Right lobe of liver (tissue), 4 donors: ENCODE data around the gene SPACA4.

Experiments
- POLR2A ChIP-seq: fragments of 450-650 bp; IDR thresholded peaks from one replicate; pipeline ENCODE4 v1.6.1; 2017; ENCODE audit warnings: antibody characterized with exemption, mild to moderate bottlenecking
- TF ChIP-seq, protein P1 (sequence below), 4 donors: fragments of 200-600 bp in 3 of 4; fragments of 450-650 bp in 1 of 4; IDR thresholded peaks; one replicate each; pipeline versions ENCODE4 v1.5.1 to v1.8.0; 2016 to 2022; ENCODE audit warnings: antibody characterized with exemption in 4 of 4, mild to moderate bottlenecking in 2 of 4
- donor health status: DM: no; HTN: no; CAD: no.
- donor health status: DM: no; HTN: no; CAD: no.
- donor health status: DM: no; HTN: yes; CAD: no.

DNA sequence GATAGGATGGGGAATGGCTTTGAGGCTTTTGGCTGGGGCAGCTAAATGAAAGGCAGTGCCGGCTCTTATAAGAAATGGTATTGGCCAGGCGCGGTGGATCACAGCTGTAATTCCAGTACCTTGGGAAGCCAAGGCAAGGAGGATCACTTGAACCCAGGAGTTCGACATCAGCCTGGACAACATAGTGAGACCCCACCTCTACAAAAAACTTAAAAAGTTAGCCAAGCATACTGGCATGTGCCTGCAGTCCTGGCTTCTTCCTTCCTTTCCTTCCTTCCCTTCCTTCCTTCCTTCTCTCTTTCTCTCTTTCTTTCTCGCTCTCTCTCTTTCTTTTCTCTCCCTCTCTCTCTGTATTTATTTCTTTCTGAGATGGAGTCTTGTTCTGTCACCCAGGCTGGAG is 36.3 kb downstream of the SPACA4 start:
- TF ChIP-seq, protein P1, sequence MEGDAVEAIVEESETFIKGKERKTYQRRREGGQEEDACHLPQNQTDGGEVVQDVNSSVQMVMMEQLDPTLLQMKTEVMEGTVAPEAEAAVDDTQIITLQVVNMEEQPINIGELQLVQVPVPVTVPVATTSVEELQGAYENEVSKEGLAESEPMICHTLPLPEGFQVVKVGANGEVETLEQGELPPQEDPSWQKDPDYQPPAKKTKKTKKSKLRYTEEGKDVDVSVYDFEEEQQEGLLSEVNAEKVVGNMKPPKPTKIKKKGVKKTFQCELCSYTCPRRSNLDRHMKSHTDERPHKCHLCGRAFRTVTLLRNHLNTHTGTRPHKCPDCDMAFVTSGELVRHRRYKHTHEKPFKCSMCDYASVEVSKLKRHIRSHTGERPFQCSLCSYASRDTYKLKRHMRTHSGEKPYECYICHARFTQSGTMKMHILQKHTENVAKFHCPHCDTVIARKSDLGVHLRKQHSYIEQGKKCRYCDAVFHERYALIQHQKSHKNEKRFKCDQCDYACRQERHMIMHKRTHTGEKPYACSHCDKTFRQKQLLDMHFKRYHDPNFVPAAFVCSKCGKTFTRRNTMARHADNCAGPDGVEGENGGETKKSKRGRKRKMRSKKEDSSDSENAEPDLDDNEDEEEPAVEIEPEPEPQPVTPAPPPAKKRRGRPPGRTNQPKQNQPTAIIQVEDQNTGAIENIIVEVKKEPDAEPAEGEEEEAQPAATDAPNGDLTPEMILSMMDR (IDR thresholded peaks at IDR 0.05): no peak
- no peak for TF ChIP-seq POLR2A
